Effector memory CD4-positive, alpha-beta T cell (primary cell): ENCODE measurements around the gene STX8.

ENCODE experiments used
- DNase-seq, 3 donors: peaks; one replicate each; pipeline ENCODE4 v3.0.0-alpha.2; 2020
- H3K27ac ChIP-seq: 2 replicates; pipeline ENCODE4 v1.7.0; 2013; ENCODE audit warnings: mild to moderate bottlenecking, low read length, moderate library complexity; ENCODE audit not compliant: insufficient read depth, poor library complexity, severe bottlenecking
- H3K27me3 ChIP-seq: replicated peaks from 2 replicates; pipeline ENCODE4 v1.7.0; 2013; ENCODE audit warnings: mild to moderate bottlenecking, low read length; ENCODE audit not compliant: insufficient read depth, control insufficient read depth, poor library complexity, severe bottlenecking
- H3K36me3 ChIP-seq: 2 replicates; pipeline ENCODE4 v1.7.0; 2013; ENCODE audit warnings: mild to moderate bottlenecking, low read length, moderate library complexity; ENCODE audit not compliant: control insufficient read depth, insufficient read depth
- H3K4me1 ChIP-seq: 2 replicates; pipeline ENCODE4 v1.7.0; 2013; ENCODE audit warnings: low read length, mild to moderate bottlenecking; ENCODE audit not compliant: control insufficient read depth, insufficient read depth, poor library complexity, severe bottlenecking
- H3K4me3 ChIP-seq: 2 replicates; pipeline ENCODE4 v1.7.0; 2013; ENCODE audit warnings: low read length, low read depth, mild to moderate bottlenecking; ENCODE audit not compliant: insufficient read depth, poor library complexity, severe bottlenecking
- H3K9me3 ChIP-seq: 2 replicates; pipeline ENCODE4 v1.7.0; 2013; ENCODE audit warnings: mild to moderate bottlenecking, low read length, moderate library complexity; ENCODE audit not compliant: control insufficient read depth

Gene STX8

DNA sequence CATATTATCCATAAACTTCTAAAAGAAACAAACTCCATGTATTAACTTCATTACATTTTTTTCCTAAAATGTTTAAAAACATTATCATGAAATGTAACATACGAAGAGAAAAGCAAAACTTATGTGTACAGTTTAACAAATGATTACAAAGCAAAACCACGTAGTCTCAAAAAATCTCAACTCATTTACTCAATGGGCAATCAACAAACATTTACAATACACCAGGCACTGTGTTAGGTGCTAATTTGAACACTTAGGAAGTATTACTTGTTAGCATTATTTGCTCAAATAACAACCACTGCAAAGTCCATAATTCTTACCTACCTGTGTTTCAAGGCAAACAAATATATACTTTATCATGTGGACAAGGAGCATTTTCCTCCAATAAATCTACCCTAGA lies 164.9 kb downstream of the STX8 start:
- no peak for DNase-seq
- no peak overlapping the region for H3K27ac ChIP-seq
- no peaks in the 10 kb centered on the region for H3K36me3 ChIP-seq
- H3K4me1 ChIP-seq, result no peaks in the 10 kb centered on the region
- no peaks in the 10 kb centered on the region for H3K27me3 ChIP-seq
- H3K9me3 ChIP-seq, result no peaks in the 10 kb centered on the region
- H3K4me3 ChIP-seq, result no peak overlapping the region

DNA sequence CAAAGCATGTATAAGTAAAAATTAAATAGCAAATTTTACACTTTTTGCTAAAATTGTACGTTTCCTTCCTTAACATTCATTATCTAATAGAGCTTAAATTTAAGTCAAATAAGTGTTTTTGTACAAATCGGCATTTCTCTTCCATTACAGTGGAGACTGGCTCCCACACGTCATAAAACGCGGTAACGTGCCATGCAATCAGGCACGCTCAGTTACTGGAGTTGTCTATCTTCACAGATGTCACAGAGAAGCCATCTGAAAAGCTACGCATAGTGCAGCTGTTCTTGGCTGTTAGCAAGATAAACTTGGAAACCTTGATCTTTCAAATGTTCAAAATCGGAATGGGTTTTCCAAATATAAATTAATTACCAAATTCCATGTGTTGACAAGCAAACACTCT lies 165.3 kb downstream of the STX8 start:
- H3K9me3 ChIP-seq, result no peaks in the 10 kb centered on the region
- no peaks in the 10 kb centered on the region for H3K36me3 ChIP-seq

GRCh38 chr17:9409878-9410277 lies 165.7 kb downstream of the STX8 start:
- Histone ChIP-seq H3K27me3 (no peaks in the 10 kb centered on the region), H3K4me1 (no peaks in the 10 kb centered on the region), H3K27ac (no peak overlapping the region), H3K4me3 (no peak overlapping the region), H3K36me3 (no peaks in the 10 kb centered on the region), H3K9me3 (no peaks in the 10 kb centered on the region)
- DNase-seq, result no peak

More for the DNA sequence above, 165.3 kb downstream of the STX8 start:
- Histone ChIP-seq H3K4me1 (no peaks in the 10 kb centered on the region), H3K27me3 (no peaks in the 10 kb centered on the region), H3K4me3 (no peak overlapping the region), H3K27ac (no peak overlapping the region)
- DNase-seq, result no peak

DNA sequence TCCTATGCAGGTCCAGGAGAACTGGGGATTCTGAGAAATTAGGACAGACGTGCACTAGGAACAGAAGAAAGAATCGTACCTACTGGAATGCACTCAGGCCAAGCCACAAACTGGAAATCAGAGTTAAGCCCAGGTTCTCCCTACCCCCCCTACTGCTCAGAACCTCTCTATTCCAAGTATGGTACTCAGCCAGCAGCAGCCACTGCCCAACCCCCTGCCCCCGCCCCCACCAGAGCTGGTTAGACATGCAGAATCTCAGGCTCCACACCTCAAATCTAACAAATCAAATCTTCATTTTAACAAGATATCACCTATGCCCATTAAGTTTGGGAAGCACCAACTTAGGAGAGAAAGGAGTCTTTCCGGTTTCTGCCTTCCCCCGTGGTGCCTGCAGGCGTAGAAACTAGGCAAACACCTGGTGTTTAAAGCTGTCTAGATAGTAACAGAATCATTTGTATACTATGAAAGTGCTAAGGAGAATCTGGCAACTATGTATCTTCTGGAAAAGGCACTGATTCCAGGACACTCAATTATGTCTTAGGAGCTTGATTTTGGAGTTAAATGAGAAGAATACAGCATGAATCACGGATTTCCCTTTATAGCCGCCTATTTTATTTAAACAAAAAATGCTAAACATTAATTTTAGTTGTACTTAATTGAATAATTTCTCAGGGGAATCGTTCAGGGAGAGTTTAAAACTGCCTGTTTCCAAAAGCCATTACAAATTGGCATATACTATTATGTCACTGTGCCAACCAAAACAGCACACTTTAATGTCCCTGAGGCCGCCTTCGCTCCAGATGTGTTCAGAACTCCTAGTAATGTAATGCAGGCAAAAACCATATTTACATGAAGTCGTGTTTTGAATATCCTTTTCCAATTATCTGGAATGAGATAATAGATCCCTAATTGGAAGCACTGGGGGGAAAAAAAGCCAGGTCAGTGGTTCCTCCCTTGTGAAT lies 166.5 kb downstream of the STX8 start:
- no peak for DNase-seq
- H3K4me3 ChIP-seq, result no peak overlapping the region
- no peaks in the 10 kb centered on the region for H3K4me1 ChIP-seq
- no peak overlapping the region for H3K27ac ChIP-seq
- H3K27me3 ChIP-seq, result no peaks in the 10 kb centered on the region
- no peaks in the 10 kb centered on the region for H3K36me3 ChIP-seq
- no peaks in the 10 kb centered on the region for H3K9me3 ChIP-seq

DNA sequence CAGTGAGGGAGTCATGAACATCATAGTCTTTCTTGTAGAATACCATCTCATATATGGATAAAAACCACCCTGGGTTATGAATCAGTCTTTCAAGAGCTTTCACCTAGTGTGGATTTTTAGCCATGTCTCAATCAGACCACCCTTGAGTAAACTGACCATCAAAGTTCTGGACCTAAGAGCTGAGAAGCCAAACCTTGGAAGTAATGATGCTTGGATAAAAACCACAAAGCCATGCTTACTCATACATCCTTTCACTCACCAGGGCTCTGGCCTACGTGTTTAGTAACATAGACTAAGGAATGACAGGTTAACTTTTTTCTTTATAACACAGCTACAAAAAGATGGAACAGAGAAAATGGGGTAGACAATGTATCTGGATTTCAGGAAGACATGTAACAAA lies 167.2 kb downstream of the STX8 start:
- H3K27ac ChIP-seq, result no peak overlapping the region
- H3K4me1 ChIP-seq, result no peaks in the 10 kb centered on the region
- H3K9me3 ChIP-seq, result no peaks in the 10 kb centered on the region
- H3K36me3 ChIP-seq, result no peaks in the 10 kb centered on the region
- H3K27me3 ChIP-seq, result no peaks in the 10 kb centered on the region
- no peak overlapping the region for H3K4me3 ChIP-seq
- DNase-seq, result no peak

GRCh38 chr17:9406046-9406606 lies 169.5 kb downstream of the STX8 start:
- no peaks in the 10 kb centered on the region for H3K9me3 ChIP-seq
- DNase-seq, result no peak
- H3K4me1 ChIP-seq, result no peaks in the 10 kb centered on the region
- H3K27me3 ChIP-seq, result no peaks in the 10 kb centered on the region
- no peaks in the 10 kb centered on the region for H3K36me3 ChIP-seq
- H3K27ac ChIP-seq, result no peak overlapping the region
- H3K4me3 ChIP-seq, result no peak overlapping the region

- Histone ChIP-seq H3K27me3 (no peaks in the 10 kb centered on the region), H3K27ac (no peak overlapping the region), H3K36me3 (no peaks in the 10 kb centered on the region), H3K4me1 (no peaks in the 10 kb centered on the region), H3K9me3 (no peaks in the 10 kb centered on the region), H3K4me3 (no peak overlapping the region)
- DNase-seq, result no peak
These were observed 172.4 kb downstream of the STX8 start for GRCh38 chr17:9403257-9403656.

GRCh38 chr17:9402590-9403199 lies 172.9 kb downstream of the STX8 start:
- H3K4me3 ChIP-seq, result no peak overlapping the region
- no peak overlapping the region for H3K27ac ChIP-seq
- DNase-seq, result peak in 1 of 3 donors; percentile 3
- no peaks in the 10 kb centered on the region for H3K27me3 ChIP-seq
- H3K36me3 ChIP-seq, result no peaks in the 10 kb centered on the region
- no peaks in the 10 kb centered on the region for H3K4me1 ChIP-seq
- H3K9me3 ChIP-seq, result no peaks in the 10 kb centered on the region

- H3K36me3 ChIP-seq, result no peaks in the 10 kb centered on the region
- H3K4me3 ChIP-seq, result no peak overlapping the region
- H3K27me3 ChIP-seq, result no peaks in the 10 kb centered on the region
- H3K27ac ChIP-seq, result no peak overlapping the region
- H3K4me1 ChIP-seq, result no peaks in the 10 kb centered on the region
- no peaks in the 10 kb centered on the region for H3K9me3 ChIP-seq
- no peak for DNase-seq
These were observed 174.2 kb downstream of the STX8 start for GRCh38 chr17:9401434-9401833.

DNA sequence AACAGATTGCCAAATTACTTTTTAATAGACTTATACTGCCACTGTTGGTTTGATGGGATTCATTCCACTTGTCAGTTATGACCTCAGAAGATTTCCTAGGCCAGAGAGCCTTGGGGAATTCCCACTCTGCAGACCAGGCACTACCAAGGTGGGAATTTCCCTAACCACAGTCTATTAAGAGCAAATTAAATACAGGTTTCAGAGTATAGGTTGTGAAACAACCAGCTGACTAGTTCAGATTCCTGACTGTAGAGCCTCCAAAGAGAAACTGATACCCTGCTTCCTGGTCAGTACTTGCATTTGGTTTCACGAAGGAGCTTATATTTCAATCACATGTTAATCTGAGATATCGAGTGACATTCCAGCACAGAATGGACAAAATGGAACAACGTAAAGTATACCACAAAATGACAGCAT lies 186.5 kb downstream of the STX8 start:
- no peak for DNase-seq
- H3K27ac ChIP-seq, result no peak overlapping the region
- no peak overlapping the region for H3K4me3 ChIP-seq

More for the DNA sequence above, 186.5 kb downstream of the STX8 start:
- H3K4me1 ChIP-seq, result no peaks in the 10 kb centered on the region
- peaks cover 6% of the 10 kb centered on the region for H3K9me3 ChIP-seq
- no peaks in the 10 kb centered on the region for H3K27me3 ChIP-seq
- no peaks in the 10 kb centered on the region for H3K36me3 ChIP-seq
